ENCODE measurements around the gene CASTOR1.
A peak's percentile ranks its signal among the peaks of the same experiment; 100 is the strongest.
"Not testable (repeated sequence)": the region's sequence is repeated elsewhere in the genome, so short reads cannot be mapped to it uniquely, and the experiment has no call there.

CASTOR1 gene

GRCh38 chr22:30289141-30289979 lies at the start of gene CASTOR1:
Gene CASTOR1 (minus strand): TSS chr22:30289505. CDS start chr22:30289497, 8 bp downstream.
- H3K4me3 ChIP-seq (ENCODE audit: control insufficient read depth, low read depth, low read length): peak within 1 kb of the TSS; percentile 89
- TF ChIP-seq CTCF (IDR thresholded peaks at IDR 0.05; ENCODE audit: control insufficient read depth, insufficient read depth, low read depth, low read length, missing control alignments): no peak
- DNase-seq (ENCODE audit: low read depth): peak; percentile 83

GRCh38 chr22:30338802-30339201 lies 49.5 kb upstream of the CASTOR1 start:
- no peak for TF ChIP-seq CTCF (IDR thresholded peaks at IDR 0.05; ENCODE audit: control insufficient read depth, insufficient read depth, low read depth, low read length, missing control alignments)
- DNase-seq (ENCODE audit: low read depth): no peak
- no peak overlapping the region for H3K4me3 ChIP-seq (ENCODE audit: control insufficient read depth, low read depth, low read length)

- DNase-seq (ENCODE audit: low read depth): not testable (repeated sequence)
Observed at GRCh38 chr22:30338341-30338740, 49.0 kb upstream of the CASTOR1 start.

GRCh38 chr22:30337461-30337778 lies 48.1 kb upstream of the CASTOR1 start:
- no peak for TF ChIP-seq CTCF (IDR thresholded peaks at IDR 0.05; ENCODE audit: control insufficient read depth, insufficient read depth, low read depth, low read length, missing control alignments)

More at GRCh38 chr22:30338341-30338740, 49.0 kb upstream of the CASTOR1 start:
- H3K4me3 ChIP-seq (ENCODE audit: control insufficient read depth, low read depth, low read length): not testable (repeated sequence)

GRCh38 chr22:30336752-30337460 lies 47.6 kb upstream of the CASTOR1 start:
- DNase-seq (ENCODE audit: low read depth): no peak
- TF ChIP-seq CTCF (IDR thresholded peaks at IDR 0.05; ENCODE audit: control insufficient read depth, insufficient read depth, low read depth, low read length, missing control alignments): no peak
- no peak overlapping the region for H3K4me3 ChIP-seq (ENCODE audit: control insufficient read depth, low read depth, low read length)

More at GRCh38 chr22:30337461-30337778, 48.1 kb upstream of the CASTOR1 start:
- H3K4me3 ChIP-seq (ENCODE audit: control insufficient read depth, low read depth, low read length): no peak overlapping the region
- DNase-seq (ENCODE audit: low read depth): no peak

- DNase-seq (ENCODE audit: low read depth): no peak
- no peak for TF ChIP-seq CTCF (IDR thresholded peaks at IDR 0.05; ENCODE audit: control insufficient read depth, insufficient read depth, low read depth, low read length, missing control alignments)
- H3K4me3 ChIP-seq (ENCODE audit: control insufficient read depth, low read depth, low read length): no peak overlapping the region
Observed at GRCh38 chr22:30335236-30335635, 45.9 kb upstream of the CASTOR1 start.

- TF ChIP-seq CTCF (IDR thresholded peaks at IDR 0.05; ENCODE audit: control insufficient read depth, insufficient read depth, low read depth, low read length, missing control alignments): no peak
- no peak for DNase-seq (ENCODE audit: low read depth)
- no peak overlapping the region for H3K4me3 ChIP-seq (ENCODE audit: control insufficient read depth, low read depth, low read length)
Observed at GRCh38 chr22:30334646-30335045, 45.3 kb upstream of the CASTOR1 start.
